ENCODE data around the gene EML6.

GRCh38 chr2:55019526-55020258 is 296.2 kb downstream of the EML6 start:
- TF ChIP-seq CTCF (conservative IDR thresholded peaks at IDR 0.05; ENCODE audit: low read depth in 2 of 2) (no peak), EZH2phosphoT487 (IDR thresholded peaks at IDR 0.05; ENCODE audit: unreplicated experiment) (no peak), EZH2 (IDR thresholded peaks at IDR 0.05; ENCODE audit: low read depth, unreplicated experiment) (no peak), POLR2AphosphoS5 (IDR thresholded peaks at IDR 0.05; ENCODE audit: low read depth) (no peak), CREB1 (CRISPR knock-in tag; IDR thresholded peaks at IDR 0.05; ENCODE audit: low read depth) (no peak), JUNB (IDR thresholded peaks at IDR 0.05; ENCODE audit: unreplicated experiment) (no peak), STAT1 (IDR thresholded peaks at IDR 0.05; ENCODE audit: unreplicated experiment) (no peak), ZNF462 (CRISPR knock-in tag; IDR thresholded peaks at IDR 0.05) (no peak), ETS1 (IDR thresholded peaks at IDR 0.05) (no peak), REST (IDR thresholded peaks at IDR 0.05; ENCODE audit: unreplicated experiment) (no peak)

All from GM23338 (cell line).